C4-2B (cell line): Measurements from ENCODE around the gene PSMB10.

Experiments
- CTCF ChIP-seq: fragments of 450-650 bp; conservative IDR thresholded peaks from 2 replicates; pipeline ENCODE4 v1.5.1; 2017; ENCODE audit warnings: mild to moderate bottlenecking
- ZFX ChIP-seq: fragments of 450-650 bp; IDR thresholded peaks from 2 replicates; pipeline ENCODE4 v1.6.1; 2017

- TF ChIP-seq CTCF (no peak), ZFX (no peak)
Observed at GRCh38 chr16:67935402-67936123, 1.1 kb downstream of the PSMB10 start.
